Cardiac septum (tissue), 1 donor: Measurements from ENCODE around the gene CELSR1. TPM values are rescaled to one million over a fixed set of nuclear protein-coding genes. Genes with fewer than 3 reads are reported as not detected.

ENCODE experiments used
- DNase-seq: peaks from one replicate; pipeline ENCODE4 v3.0.0-alpha.2; 2020; ENCODE audit warnings: low spot score
- intact Hi-C: fragments of 100-400 bp; cut with DNase I; formaldehyde crosslinking; loops from one replicate; pipeline ENCODE4 v1.14.0; 2022
- total RNA-seq: library from RNA; stranded (reverse); fragmentation: NEBNext Ultra II Directional; extraction: Animal tissue kit (Norgen Biotek cat#: 25700); gene quantifications from one replicate; pipeline ENCODE4 v1.2.1, GENCODE V29; 2021
- donor health status: DM: no; HTN: no; CAD: no.

CELSR1 gene
- total RNA-seq, 1 donor from 2014 or later = 13.3 TPM

DNA sequence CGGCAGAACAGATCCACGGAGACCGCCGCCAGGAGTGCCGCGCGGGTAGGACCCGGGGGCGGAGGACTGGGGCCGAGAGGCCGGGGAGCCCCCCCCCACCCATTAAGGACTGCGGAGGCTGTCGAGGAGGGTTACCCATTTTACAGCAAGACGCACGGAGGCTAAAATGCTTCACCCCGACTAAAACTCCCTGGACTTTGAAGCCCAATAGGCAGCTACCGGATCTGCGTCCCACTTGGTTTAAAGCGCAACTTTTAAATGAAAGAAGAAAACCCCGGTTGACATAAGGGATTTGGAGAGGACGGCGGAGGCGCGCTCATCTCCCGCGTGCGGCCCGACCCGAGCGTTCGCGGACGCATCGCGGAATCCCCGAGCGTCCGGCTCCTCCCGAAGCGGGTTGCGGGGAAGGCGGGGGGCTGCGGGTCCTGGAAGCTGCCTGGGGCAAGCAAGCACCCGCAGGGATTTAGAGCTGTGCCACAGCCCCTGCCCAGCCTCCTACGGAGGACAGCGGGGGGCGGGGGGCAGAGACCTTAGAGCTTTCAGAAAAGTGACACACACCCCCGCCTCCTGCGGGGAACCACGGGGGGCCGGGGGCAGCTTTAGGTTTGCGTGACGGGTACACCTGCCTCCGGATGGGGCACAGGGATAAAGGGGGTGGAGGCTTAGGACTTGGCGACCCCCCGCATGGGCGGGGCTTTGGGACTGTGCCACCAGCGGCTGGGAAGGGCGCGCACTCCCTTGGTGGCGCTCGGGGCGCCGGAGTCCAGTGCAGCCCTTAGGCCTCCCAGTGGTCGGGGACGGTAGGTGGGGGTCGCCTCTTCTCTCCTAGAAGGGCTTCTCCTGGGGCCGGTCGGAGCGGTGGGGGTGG is 760 bp upstream of the CELSR1 start:
- DNase-seq = no peak
- intact Hi-C loops = loop anchor here (5.0 kb wide), 1 partner anchor 131 kb away; no protein-coding TSS in a partner anchor

DNA sequence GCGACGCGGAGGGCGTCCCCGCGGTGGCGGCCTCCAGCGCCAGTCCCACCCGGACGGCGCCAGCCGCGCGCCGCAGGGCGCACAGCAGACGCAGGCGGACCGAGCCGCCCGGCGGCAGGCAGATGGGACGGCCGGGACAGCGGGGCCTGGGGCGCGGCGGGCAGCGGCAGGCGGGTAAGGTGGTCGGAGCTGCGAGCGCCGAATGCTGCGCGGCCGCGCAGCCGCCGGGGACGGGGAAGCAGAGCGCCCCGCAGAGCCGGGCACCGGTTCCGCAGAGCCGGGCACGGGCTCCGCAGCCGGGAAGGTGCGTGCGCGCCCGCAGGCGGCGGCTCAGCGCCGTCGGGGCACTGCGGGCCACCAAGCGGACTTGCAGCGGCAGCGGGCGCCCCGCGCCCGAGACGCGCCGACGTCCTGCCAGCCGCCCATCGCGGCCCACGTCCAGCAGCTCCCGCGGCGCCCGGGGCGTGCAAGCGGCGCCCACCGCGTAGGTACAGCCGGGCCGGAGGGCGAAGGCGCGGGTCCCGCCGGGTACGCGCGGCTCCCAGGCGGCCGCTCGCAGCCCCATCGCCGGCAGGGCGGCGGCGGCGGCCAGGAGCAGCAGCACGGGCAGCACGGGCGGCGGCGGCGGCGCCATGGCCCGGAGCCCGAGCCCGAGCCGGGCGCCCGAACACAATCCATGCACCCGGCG is 739 bp downstream of the CELSR1 start:
- intact Hi-C loops = loop anchor here (5.0 kb wide), 1 partner anchor 129 kb away; no protein-coding TSS in a partner anchor
- DNase-seq = no peak

DNA sequence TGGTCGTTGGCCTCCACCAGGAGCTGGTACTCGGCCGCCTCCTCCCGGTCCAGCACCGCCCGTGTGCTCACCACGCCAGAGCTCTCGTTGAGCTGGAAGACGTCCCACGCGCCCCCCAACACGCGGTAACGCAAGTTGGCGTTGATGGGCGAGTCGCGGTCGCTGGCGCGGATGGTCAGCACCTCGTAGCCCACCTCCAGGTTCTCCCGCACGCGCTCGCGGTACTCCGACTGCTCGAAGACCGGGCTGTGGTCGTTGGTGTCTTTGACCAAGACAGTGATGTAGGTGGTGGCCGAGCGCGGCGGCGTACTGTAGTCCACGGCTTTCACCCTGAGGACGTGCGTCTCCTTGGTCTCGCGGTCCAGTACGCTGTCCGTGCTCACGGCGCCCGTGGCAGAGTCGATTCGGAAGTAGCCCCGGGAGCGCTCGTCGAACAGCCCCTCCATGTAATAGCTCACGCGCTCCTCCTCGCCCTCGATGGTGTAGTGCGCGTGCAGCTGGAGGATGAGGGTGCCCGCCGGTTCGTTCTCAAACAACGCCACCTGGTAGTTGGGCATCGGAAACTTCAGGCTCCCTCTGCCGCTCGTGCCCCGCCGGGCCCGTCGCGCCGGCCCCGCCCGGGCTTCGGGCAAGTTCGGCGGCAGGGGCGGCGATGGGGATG is 1.4 kb downstream of the CELSR1 start:
- intact Hi-C loops = loop anchor here (5.0 kb wide), 1 partner anchor 129 kb away; no protein-coding TSS in a partner anchor
- DNase-seq = no peak

DNA sequence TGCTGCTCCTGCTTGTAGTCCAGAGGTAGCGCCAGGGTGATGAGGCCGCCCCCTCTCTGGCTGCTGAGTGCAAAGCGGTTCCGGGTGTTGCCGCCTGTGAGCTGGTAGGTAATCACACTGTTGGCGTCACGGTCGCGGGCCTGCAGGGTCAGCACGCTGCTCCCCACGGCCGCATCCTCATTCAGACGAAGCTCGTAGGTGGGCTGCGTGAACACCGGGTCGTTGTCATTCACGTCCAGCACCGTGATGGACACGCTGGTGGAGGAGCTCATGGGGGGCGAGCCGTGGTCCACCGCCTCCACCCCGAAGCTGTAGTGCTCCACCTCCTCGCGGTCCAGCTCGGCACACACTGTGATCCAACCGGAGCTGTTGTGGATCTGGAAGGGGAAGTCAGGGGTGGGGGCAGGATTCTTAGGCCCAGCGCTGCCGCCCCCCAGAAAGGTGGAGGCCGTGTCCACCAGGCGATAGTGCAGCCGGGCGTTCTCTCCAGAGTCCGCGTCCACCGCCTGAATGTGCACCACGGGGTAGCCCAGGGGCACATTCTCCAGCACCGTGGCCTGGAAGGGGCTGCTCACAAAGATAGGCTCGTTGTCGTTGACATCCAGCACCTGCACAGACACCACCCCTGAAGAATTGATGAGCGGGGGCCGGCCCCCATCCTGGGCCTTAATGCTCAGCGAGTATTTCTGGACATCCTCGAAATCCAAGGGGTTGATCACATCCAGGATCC is 2.4 kb downstream of the CELSR1 start:
- DNase-seq = no peak
- intact Hi-C loops = loop anchor here (5.0 kb wide), 1 partner anchor 128 kb away; no protein-coding TSS in a partner anchor

DNA sequence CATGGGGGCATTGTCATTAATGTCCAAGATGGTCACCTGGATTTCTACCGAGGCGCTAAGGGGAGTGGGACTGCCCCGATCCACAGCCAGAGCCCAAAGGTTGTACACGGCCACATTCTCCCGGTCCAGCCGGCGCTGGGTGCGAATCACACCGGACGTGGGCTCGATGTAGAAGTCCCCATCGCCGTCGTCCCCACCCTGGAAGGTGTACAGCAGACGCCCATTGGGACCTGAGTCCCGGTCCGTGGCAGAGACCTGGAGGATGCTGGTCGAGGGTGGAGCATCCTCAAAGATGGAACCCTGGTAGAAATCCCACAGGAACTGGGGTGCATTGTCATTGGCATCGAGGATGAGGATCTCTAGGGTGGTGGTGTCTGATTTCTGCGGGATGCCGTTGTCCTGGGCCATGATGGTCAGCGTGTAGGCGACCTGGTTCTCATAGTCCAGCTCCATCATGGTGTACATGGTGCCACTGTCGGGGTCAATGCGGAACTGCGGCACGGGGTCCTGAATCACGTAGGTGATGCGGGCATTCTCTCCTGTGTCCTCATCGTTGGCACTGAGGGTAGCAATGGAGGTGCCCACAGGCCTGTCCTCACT is 3.1 kb downstream of the CELSR1 start:
- intact Hi-C loops = no loop called here
- no peak for DNase-seq

DNA sequence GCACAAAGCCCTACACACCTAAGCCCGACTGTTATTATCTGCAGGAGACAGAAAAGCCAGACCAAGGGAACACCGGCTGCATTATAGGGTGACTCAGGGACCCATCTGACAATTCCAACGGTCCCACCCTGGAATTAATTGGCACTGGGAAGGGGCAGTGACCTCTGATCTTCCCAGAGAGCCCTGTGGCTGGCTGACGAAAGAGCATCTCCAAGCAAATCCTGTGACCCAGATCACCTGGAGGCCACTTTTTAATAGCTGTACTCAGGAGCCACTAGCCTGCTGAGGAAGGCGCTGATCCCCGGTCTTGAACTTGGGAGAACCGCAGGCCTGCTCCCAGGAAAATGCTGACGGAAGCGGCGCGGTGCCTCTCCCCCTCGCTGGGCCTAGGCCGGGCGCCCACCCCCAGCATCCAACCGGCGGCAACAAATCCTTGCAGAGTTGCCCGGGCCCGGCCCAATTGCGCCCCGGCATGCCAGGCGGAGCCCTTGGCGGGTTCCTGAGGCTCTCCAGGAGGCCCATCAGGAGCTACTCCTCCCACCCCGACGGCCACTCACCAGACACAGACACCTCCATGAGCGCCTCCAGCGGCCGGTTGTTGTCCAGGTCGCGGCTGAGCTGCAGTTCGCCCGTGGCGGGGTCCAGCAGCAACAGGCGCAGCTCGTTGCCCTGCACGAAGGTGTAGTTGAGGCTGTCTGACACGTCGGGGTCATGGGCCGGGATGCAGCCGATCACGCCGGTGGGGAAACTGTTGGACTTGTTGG is 4.2 kb downstream of the CELSR1 start:
- intact Hi-C loops = no loop called here
- no peak for DNase-seq

DNA sequence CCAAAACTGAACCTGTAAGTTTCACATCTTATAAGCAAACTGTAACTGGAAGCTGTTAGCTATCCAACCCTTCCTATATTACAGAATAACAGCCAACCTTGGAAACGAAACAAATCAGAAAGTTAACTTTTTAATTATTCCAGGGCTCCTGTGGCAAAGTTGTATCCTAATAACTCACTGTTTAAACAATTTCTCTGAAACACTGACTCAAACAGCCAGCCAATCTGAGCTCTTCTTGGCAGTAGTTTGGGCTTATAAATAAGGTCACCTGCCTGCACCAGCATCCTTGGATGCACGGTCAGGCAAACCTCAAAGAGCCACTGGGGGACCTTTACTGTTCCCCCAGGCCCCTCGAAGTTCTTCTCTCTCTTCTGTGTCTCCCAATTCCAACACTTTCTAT is 5.0 kb downstream of the CELSR1 start:
- intact Hi-C loops = no loop called here
- no peak for DNase-seq

DNA sequence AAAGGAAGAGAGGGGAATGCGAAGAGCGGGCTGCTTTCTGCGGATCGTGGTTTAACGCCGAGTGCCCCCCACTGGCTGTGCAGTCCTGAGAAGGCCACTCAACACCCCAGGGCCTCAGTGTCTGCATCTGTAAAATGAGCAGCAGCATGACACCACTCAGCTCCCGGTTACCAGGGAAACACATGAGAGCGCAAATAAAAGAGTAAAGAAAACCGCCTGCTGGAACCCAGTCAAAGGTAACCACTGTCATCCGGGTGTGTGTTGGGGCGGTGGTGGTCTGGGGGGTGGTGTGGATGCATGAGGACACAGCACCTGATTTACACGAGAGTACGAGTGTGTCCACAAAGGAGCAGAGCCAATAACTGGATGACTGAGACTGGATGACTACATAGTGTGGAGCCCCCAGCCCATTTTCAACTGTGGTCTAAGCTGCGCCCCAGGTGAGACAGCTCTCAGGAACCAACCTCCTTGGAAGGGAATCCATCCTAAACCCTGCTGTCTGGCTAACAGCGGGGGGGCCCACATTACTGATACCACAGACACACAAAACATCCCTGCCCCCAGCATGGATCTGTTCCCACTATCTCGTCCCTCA is 5.7 kb downstream of the CELSR1 start:
- no peak for DNase-seq
- intact Hi-C loops = no loop called here

DNA sequence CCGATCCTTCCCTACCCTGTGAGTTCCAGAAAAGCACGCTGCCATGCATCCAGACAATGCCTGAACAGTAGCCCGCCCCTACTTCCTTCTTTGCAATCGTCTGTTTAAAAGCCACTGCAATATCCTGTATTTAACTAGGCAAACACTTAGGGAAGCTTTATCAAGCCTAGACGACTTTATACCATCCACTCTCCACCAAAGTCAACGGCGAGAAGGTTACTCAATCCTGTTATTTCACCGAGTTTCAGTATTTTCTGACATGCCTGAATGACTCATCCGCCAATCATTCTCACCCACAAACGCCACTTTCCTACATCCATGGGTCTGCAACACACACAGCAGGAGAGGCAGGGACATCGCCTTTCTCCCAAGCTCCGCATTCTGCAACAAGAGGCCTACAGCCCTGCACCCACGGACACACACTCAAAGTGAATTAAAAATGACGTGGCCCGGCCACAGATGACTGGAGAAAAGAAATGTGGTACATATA is 9.3 kb downstream of the CELSR1 start:
- DNase-seq = no peak
- intact Hi-C loops = no loop called here

DNA sequence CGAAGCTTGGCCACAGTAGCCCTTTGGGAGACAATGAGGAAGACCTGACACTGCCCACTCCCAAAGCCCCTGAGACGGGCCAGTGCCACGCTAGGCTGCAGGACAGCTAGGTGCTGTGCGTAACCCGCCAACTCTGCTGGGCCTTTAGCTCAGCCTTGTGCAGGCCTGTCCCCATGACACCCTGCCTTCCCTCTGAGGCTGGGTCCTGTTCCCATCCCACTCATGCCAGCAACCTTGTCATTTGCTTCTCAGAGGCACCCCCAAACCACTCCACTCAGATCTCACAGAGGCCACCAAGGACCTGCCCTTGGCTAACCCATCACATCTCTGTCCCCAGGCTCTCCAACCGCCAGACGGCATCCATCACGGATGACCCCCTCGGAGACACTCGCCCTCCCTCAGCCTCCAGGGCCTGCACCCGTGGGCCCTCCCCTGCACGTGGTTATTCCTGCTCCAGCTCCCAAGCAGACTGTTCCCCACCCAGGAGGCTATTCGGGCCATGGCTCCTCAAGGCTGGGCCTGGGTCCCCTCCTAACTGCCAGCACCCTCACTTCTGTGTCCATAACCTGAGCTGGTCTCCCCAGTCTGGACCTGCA is 11.1 kb downstream of the CELSR1 start:
- no peak for DNase-seq
- intact Hi-C loops = no loop called here

DNA sequence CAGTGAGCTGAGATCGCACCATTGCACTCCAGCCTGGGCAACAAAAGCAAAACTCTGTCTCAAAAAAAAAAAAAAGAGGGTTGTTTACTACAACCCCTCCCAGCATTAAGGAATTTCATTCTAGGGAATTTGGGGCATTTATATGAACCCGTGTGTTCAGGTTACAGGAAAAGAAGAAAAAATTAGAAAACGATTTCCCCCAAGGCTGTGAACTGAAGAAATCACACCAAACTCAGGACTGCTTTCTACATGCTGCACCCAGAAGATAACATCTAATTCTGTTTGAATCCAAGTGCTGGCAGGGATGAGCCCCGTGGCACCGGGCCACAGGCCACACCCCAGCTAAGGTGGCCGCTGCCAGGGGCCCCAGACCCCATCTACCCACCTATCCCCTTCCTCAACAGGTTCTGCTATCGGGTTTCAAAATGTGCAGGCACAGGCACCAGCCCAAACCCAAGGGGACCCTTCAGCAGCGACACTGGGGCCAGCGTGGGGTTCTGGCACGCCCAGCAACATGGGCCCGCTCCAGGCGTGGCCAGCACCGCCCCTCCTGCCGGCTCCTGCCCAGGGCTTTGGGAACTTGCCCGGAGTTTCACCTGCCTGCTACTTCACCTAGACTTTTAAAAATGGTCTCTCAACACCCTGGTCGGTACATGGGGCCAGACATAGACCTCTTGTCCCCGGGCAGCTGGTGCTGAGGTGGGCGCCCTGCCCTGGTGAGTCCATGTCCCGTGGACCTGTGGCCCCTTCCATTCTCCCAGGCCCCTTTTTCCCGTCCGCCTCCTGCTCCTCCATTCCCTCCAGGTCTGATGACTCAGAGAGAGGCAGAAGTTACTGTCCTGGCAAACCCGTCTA is 11.8 kb downstream of the CELSR1 start:
- intact Hi-C loops = no loop called here
- no peak for DNase-seq

DNA sequence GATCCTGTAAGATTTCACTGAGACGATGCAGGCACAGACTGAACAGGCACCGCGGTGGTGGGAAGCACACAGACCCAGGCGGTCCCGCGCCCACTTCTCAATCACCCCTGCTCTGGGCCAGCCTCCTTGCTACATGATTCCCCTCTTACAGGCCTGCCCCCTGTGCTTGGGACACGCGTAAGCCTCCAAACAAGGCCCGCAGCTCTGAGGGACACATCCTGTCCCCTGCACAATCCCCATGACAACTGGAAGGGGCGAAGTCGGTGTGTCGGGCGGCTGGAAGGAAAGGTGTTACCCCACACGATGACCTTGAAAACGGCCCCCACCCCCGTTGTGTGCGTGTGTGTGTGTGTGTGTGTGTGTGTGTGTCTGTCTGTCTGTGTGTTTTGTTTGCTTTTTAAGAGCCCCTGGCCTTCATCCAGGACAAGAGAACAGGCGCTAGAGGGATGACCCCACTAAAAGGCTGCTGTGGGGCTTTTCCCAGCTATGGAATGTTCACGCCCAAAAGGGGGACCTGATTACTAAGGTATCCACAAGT is 13.1 kb downstream of the CELSR1 start:
- no peak for DNase-seq
- intact Hi-C loops = no loop called here

DNA sequence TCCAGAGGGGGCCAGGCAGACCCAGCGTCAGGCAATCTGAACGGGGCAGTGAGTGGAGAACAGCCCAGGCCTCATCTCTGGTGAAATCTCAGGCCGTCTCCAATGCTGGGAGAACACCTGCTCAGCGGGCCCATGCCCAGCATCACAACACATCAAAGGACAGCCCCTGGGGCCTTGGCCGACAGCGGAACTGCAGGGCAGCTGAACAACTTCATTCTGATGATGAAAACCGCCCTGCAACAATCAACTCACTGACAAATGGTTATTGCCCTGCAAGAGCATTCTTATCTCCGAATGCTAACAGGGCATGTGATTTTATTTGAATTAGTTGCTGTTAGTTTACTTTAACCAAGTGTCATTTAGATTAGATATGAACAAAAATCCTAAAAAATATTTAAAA is 14.6 kb downstream of the CELSR1 start:
- intact Hi-C loops = no loop called here
- DNase-seq = no peak

DNA sequence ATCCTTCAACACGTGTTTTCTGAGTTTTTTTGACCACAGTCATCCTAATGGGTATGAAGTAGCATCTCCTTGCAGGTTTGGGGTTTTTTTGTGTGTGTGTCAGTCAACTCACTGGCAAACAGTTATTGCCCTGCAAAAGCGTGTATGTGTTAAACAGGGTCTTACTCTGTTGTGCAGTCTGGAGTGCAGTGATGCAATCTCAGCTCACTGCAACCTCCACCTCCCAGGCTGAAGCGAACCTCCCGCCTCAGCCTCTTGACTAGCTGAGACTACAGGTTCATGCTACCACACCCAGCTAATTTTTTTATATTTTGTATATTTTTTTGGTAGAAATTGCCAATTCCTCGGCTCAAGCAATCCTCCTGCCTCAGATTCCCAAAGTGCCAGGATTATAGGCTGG is 15.4 kb downstream of the CELSR1 start:
- intact Hi-C loops = no loop called here
- no peak for DNase-seq

DNA sequence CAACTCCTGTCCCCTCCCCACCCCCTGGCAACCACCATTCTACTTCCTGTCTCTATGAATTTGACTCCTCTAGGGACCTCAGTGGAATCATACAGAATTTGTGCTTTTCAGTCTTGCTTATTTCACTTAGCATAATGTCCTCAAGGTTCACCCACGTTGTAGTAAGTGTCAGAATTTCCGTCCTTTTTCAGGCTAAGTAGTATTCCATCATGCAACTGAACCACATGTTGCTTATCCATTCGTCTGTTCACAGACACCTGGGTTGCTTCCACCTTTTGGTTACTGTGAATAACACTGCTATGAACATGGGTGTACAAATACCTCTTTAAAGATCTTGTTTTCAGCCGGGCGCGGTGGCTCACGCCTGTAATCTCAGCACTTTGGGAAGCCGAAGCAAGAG is 16.5 kb downstream of the CELSR1 start:
- no peak for DNase-seq
- intact Hi-C loops = no loop called here

DNA sequence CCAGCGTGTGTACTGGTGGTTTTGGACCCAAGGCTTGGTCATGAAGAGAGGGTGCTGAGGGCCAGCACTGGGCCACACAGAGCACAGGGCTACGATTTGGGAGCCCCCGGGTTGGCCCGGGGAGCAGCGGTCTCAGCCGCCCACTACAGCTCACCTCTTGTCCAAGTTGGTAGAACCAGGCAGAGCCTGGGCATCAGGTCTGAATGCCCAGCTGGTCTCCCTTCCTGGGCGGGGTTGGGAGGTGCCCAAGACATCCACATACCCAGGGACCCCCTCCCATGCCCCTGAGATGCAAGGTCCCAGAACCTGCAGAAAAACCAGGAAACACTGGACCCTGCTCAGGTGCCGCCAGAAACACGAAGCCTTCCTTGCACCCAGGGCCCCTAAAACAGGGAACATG is 18.0 kb downstream of the CELSR1 start:
- DNase-seq = no peak
- intact Hi-C loops = no loop called here
